H9 (cell line): ENCODE data around the gene GHR. TPM values are rescaled to one million over a fixed set of nuclear protein-coding genes. Genes with fewer than 3 reads are reported as not detected.

ENCODE experiments used
- DNase-seq: peaks from one replicate; pipeline ENCODE4 v3.0.0-alpha.2; 2017
- H2AFZ ChIP-seq: one replicate; pipeline ENCODE4 v1.6.1; 2013; ENCODE audit warnings: mild to moderate bottlenecking, low read length, control low read depth, moderate library complexity
- H2AK5ac ChIP-seq: 2 replicates; pipeline ENCODE4 v1.6.1; 2013; ENCODE audit warnings: low read length, control low read depth, mixed read lengths; ENCODE audit not compliant: insufficient read length
- H2BK120ac ChIP-seq: one replicate; pipeline ENCODE4 v1.6.1; 2013; ENCODE audit warnings: low read depth, mild to moderate bottlenecking, low read length, control low read depth, inconsistent platforms; ENCODE audit not compliant: poor library complexity, severe bottlenecking
- H2BK12ac ChIP-seq: 2 replicates; pipeline ENCODE4 v1.6.1; 2013; ENCODE audit warnings: low read length, control low read depth, mixed read lengths, low read depth; ENCODE audit not compliant: insufficient read length
- H2BK15ac ChIP-seq: 2 replicates; pipeline ENCODE4 v1.6.1; 2013; ENCODE audit warnings: low read depth, low read length, control low read depth
- H2BK20ac ChIP-seq: one replicate; pipeline ENCODE4 v1.6.1; 2013; ENCODE audit warnings: low read depth, mild to moderate bottlenecking, low read length, control low read depth, inconsistent platforms; ENCODE audit not compliant: poor library complexity, severe bottlenecking
- H2BK5ac ChIP-seq: 2 replicates; pipeline ENCODE4 v1.6.1; 2013; ENCODE audit warnings: low read length, control low read depth, mixed read lengths; ENCODE audit not compliant: insufficient read length
- H3K14ac ChIP-seq: 2 replicates; pipeline ENCODE4 v1.6.1; 2013; ENCODE audit warnings: low read length, control low read depth; ENCODE audit not compliant: insufficient read depth
- H3K18ac ChIP-seq: 2 replicates; pipeline ENCODE4 v1.6.1; 2013; ENCODE audit warnings: low read depth, mild to moderate bottlenecking, mixed read lengths, low read length, control low read depth; ENCODE audit not compliant: insufficient read length
- H3K23ac ChIP-seq: 2 replicates; pipeline ENCODE4 v1.6.1; 2013; ENCODE audit warnings: low read length, control low read depth, mixed read lengths, low read depth; ENCODE audit not compliant: insufficient read length
- H3K23me2 ChIP-seq: 2 replicates; pipeline ENCODE4 v1.6.1; 2013; ENCODE audit warnings: low read depth, mild to moderate bottlenecking, mixed read lengths, low read length, control low read depth; ENCODE audit not compliant: insufficient read length, poor library complexity, severe bottlenecking
- H3K27ac ChIP-seq: 2 replicates; pipeline ENCODE4 v1.5.1; 2013; ENCODE audit warnings: low read length, control low read depth, mixed read lengths, low read depth; ENCODE audit not compliant: insufficient read length
- H3K27me3 ChIP-seq: 2 replicates; pipeline ENCODE4 v1.6.1; 2013; ENCODE audit warnings: low read length, control low read depth, inconsistent platforms; ENCODE audit not compliant: insufficient read depth
- H3K4ac ChIP-seq: 2 replicates; pipeline ENCODE4 v1.6.1; 2013; ENCODE audit warnings: low read depth, mild to moderate bottlenecking, control low read depth, inconsistent platforms, low read length, moderate library complexity
- H3K4me1 ChIP-seq: 2 replicates; pipeline ENCODE4 v1.6.1; 2013; ENCODE audit warnings: low read length, control low read depth, inconsistent platforms; ENCODE audit not compliant: insufficient read depth
- H3K4me2 ChIP-seq: 2 replicates; pipeline ENCODE4 v1.6.1; 2013; ENCODE audit warnings: low read length, control low read depth, mixed read lengths; ENCODE audit not compliant: insufficient read length, insufficient read depth
- H3K56ac ChIP-seq: 2 replicates; pipeline ENCODE4 v1.6.1; 2013; ENCODE audit warnings: low read depth, mild to moderate bottlenecking, mixed read lengths, low read length, control low read depth; ENCODE audit not compliant: insufficient read length
- H3K79me1 ChIP-seq: 2 replicates; pipeline ENCODE4 v1.6.1; 2013; ENCODE audit warnings: low read depth, mild to moderate bottlenecking, moderate library complexity, low read length, control low read depth, inconsistent platforms; ENCODE audit not compliant: insufficient read depth, poor library complexity, severe bottlenecking
- H3K79me2 ChIP-seq: 2 replicates; pipeline ENCODE4 v1.6.1; 2013; ENCODE audit warnings: low read length, control low read depth, inconsistent platforms; ENCODE audit not compliant: insufficient read depth
- H3K9ac ChIP-seq: 2 replicates; pipeline ENCODE4 v1.6.1; 2013; ENCODE audit warnings: low read length, control low read depth, mixed read lengths; ENCODE audit not compliant: insufficient read length; ENCODE audit errors: extremely low read depth
- H3K9me3 ChIP-seq: one replicate; pipeline ENCODE4 v1.6.1; 2013; ENCODE audit warnings: low read depth, low read length, inconsistent platforms; ENCODE audit not compliant: control insufficient read depth
- H3T11ph ChIP-seq: one replicate; pipeline ENCODE4 v1.6.1; 2013; ENCODE audit warnings: mild to moderate bottlenecking, low read length, control low read depth, inconsistent platforms
- H4K20me1 ChIP-seq: one replicate; pipeline ENCODE4 v1.6.1; 2013; ENCODE audit not compliant: control insufficient read depth, insufficient read length, insufficient read depth
- H4K5ac ChIP-seq: 2 replicates; pipeline ENCODE4 v1.6.1; 2013; ENCODE audit warnings: low read depth, mild to moderate bottlenecking, mixed read lengths, low read length, control low read depth; ENCODE audit not compliant: insufficient read length
- H4K8ac ChIP-seq: replicated peaks from 2 replicates; pipeline ENCODE4 v1.6.1; 2013; ENCODE audit warnings: low read length, control low read depth, mixed read lengths, low read depth; ENCODE audit not compliant: insufficient read length
- H4K91ac ChIP-seq: 2 replicates; pipeline ENCODE4 v1.6.1; 2013; ENCODE audit warnings: low read depth, mild to moderate bottlenecking, moderate library complexity, mixed read lengths, low read length, control low read depth; ENCODE audit not compliant: insufficient read length
- H3K27ac Mint-ChIP-seq, 3 experiments: 2 replicates in 2 of 3; 3 replicates in 1 of 3; pipeline ENCODE4 v1.8.0; 2020 to 2021; ENCODE audit warnings: mixed read lengths in 3 of 3, mild to moderate bottlenecking in 1 of 3, moderate library complexity in 1 of 3
- H3K27me3 Mint-ChIP-seq: 2 replicates; pipeline ENCODE4 v1.8.0; 2021; ENCODE audit warnings: low read depth, mild to moderate bottlenecking, moderate library complexity, mixed read lengths
- H3K36me3 Mint-ChIP-seq, 3 experiments: 2 replicates in 2 of 3; 3 replicates in 1 of 3; pipeline ENCODE4 v1.8.0; 2020 to 2021; ENCODE audit warnings: low read depth in 3 of 3, mixed read lengths in 3 of 3; ENCODE audit not compliant: insufficient read depth in 1 of 3
- H3K4me1 Mint-ChIP-seq, 2 experiments: 2 replicates each; pipeline ENCODE4 v1.8.0; 2020; ENCODE audit warnings: mixed read lengths in 2 of 2
- H3K4me3 Mint-ChIP-seq, 2 experiments: 2 replicates in 1 of 2; 3 replicates in 1 of 2; pipeline ENCODE4 v1.8.0; 2020 to 2021; ENCODE audit warnings: mild to moderate bottlenecking in 2 of 2, mixed read lengths in 2 of 2, moderate library complexity in 1 of 2
- H3K9me3 Mint-ChIP-seq, 2 experiments: 2 replicates in 1 of 2; 3 replicates in 1 of 2; pipeline ENCODE4 v1.8.0; 2020; ENCODE audit warnings: mild to moderate bottlenecking in 2 of 2, mixed read lengths in 2 of 2, moderate library complexity in 1 of 2
- CTCF ChIP-seq: fragments of 200-600 bp; sonication (generic); conservative IDR thresholded peaks from 3 replicates; pipeline ENCODE4 v1.8.0; 2021; ENCODE audit warnings: antibody characterized with exemption, mild to moderate bottlenecking
- WGBS: extraction: QIAGEN DNeasy Blood & Tissue Kit; methylation state at CpG from one replicate; pipeline ENCODE4 v1.1.7; 2013; ENCODE audit warnings: missing lambda C conversion rate, low lambda C conversion rate, mixed read lengths; ENCODE audit not compliant: insufficient read length; ENCODE audit errors: extremely low coverage; 5-methylcytosine and 5-hydroxymethylcytosine counted together
- total RNA-seq: library from RNA; stranded (reverse); gene quantifications from 2 replicates; pipeline ENCODE4 v1.2.1, GENCODE V29; 2021

GHR gene
- total RNA-seq, 1 experiment from 2014 or later = 0.20 TPM

DNA sequence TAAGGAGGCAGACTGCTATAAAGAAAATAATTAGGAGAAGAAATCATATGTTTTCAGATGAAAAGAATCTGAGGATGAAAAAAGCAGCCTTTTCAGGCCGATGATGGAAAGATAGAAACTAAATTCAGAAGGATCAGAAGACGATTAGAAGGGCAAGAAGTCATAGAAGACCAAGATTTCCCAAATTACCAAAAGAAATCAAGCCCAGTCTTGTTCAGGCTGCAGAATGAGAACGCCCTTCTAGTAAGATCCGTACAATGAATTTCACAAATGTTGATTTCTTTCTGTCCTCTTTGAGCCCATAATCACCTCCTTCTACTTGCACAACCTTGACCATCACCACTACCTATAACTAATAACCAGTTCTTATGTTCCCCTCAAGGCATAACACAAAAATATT lies 218.8 kb downstream of the GHR start:
- H3K23me2 ChIP-seq = no peaks in the 10 kb centered on the region
- no peak overlapping the region for H3K4me2 ChIP-seq
- no peak overlapping the region for H3K18ac ChIP-seq
- no CpG with 5 or more reads among the region's 4 CpGs for WGBS
- Mint-ChIP-seq H3K4me1 (no peaks in the 10 kb centered on the region), H3K9me3 (no peaks in the 10 kb centered on the region), H3K36me3 (no peaks in the 10 kb centered on the region), H3K27me3 (no peaks in the 10 kb centered on the region; the same call in 1 of the 2 replicates), H3K4me3 (no peak overlapping the region), H3K27ac (no peak overlapping the region)
- no peak overlapping the region for H3K27ac ChIP-seq
- no peaks in the 10 kb centered on the region for H3K4me1 ChIP-seq
- no peaks in the 10 kb centered on the region for H3K27me3 ChIP-seq
- H3K79me1 ChIP-seq = no peaks in the 10 kb centered on the region
- no peak overlapping the region for H3K14ac ChIP-seq
- H3K4ac ChIP-seq = no peak overlapping the region
- no peak overlapping the region for H3T11ph ChIP-seq
- no peak overlapping the region for H2BK120ac ChIP-seq
- H2BK5ac ChIP-seq = no peak overlapping the region
- H3K79me2 ChIP-seq = no peaks in the 10 kb centered on the region
- no peak overlapping the region for H4K5ac ChIP-seq
- H3K9ac ChIP-seq = no peak overlapping the region
- no peak overlapping the region for H2AFZ ChIP-seq
- H2BK20ac ChIP-seq = no peak overlapping the region
- H3K9me3 ChIP-seq = no peaks in the 10 kb centered on the region
- no peaks in the 10 kb centered on the region for H4K20me1 ChIP-seq
- no peak for TF ChIP-seq CTCF
- no peak overlapping the region for H4K91ac ChIP-seq
- no peak overlapping the region for H3K23ac ChIP-seq
- H2BK15ac ChIP-seq = no peak overlapping the region
- H4K8ac ChIP-seq = no peak overlapping the region
- no peak for DNase-seq
- no peak overlapping the region for H3K56ac ChIP-seq
- H2AK5ac ChIP-seq = no peak overlapping the region
- H2BK12ac ChIP-seq = no peak overlapping the region
